Vagina (tissue), 2 donors: ENCODE results near the gene PPARD. TPM values are rescaled to one million over a fixed set of nuclear protein-coding genes. Genes with fewer than 3 reads are reported as not detected.

Experiments
- DNase-seq, 2 donors: peaks; one replicate each; pipeline ENCODE4 v3.0.0-alpha.2; 2017; ENCODE audit errors: extremely low spot score in 2 of 2
- H3K27ac ChIP-seq: fragments of 200-600 bp; sonication (generic); one replicate; pipeline ENCODE4 v1.5.1; 2019
- H3K27me3 ChIP-seq: fragments of 200-600 bp; sonication (generic); one replicate; pipeline ENCODE4 v1.5.1; 2019
- H3K36me3 ChIP-seq, 2 donors: fragments of 200-600 bp; sonication (generic); one replicate each; pipeline ENCODE4 v1.5.1; 2017 to 2019
- H3K4me1 ChIP-seq: fragments of 200-600 bp; sonication (generic); one replicate; pipeline ENCODE4 v1.5.1; 2019
- H3K4me3 ChIP-seq, 2 donors: fragments of 200-600 bp; sonication (generic); 1 replicate in 1 of 2; 2 replicates in 1 of 2; pipeline ENCODE4 v1.5.1; 2016 to 2019
- H3K9me3 ChIP-seq: fragments of 200-600 bp; sonication (generic); one replicate; pipeline ENCODE4 v1.5.1; 2019
- POLR2A ChIP-seq, 2 donors: fragments of 450-650 bp; IDR thresholded peaks; one replicate each; pipeline ENCODE4 v1.6.1; 2017; ENCODE audit warnings: antibody characterized with exemption in 2 of 2, mild to moderate bottlenecking in 2 of 2, moderate library complexity in 2 of 2
- POLR2AphosphoS5 ChIP-seq, 2 donors: sonication (generic); formaldehyde crosslinking; IDR thresholded peaks; one replicate each; pipeline ENCODE4 v1.9.0; 2017; ENCODE audit warnings: antibody characterized with exemption in 2 of 2, mild to moderate bottlenecking in 2 of 2, low read depth in 1 of 2; ENCODE audit not compliant: insufficient read depth in 1 of 2
- intact Hi-C: fragments of 100-400 bp; cut with DNase I; formaldehyde crosslinking; loops from one replicate; pipeline ENCODE4 v1.15.1; 2023
- total RNA-seq: library from RNA; depleted of rRNA; stranded (reverse); fragments of >200 nt; gene quantifications from one replicate; pipeline ENCODE4 v1.2.3, GENCODE V29; 2016
- TF ChIP-seq, protein P1 (sequence below), 3 experiments: fragments of 450-650 bp in 2 of 3; fragments of 200-600 bp in 1 of 3; sonication (generic) in 1 of 3; IDR thresholded peaks; one replicate each; pipeline ENCODE4 v1.5.1; 2017 to 2019; ENCODE audit warnings: antibody characterized with exemption in 3 of 3, mild to moderate bottlenecking in 2 of 3, moderate library complexity in 2 of 3

Gene PPARD
- total RNA-seq, 1 donor from 2014 or later, result 21.9 TPM

DNA sequence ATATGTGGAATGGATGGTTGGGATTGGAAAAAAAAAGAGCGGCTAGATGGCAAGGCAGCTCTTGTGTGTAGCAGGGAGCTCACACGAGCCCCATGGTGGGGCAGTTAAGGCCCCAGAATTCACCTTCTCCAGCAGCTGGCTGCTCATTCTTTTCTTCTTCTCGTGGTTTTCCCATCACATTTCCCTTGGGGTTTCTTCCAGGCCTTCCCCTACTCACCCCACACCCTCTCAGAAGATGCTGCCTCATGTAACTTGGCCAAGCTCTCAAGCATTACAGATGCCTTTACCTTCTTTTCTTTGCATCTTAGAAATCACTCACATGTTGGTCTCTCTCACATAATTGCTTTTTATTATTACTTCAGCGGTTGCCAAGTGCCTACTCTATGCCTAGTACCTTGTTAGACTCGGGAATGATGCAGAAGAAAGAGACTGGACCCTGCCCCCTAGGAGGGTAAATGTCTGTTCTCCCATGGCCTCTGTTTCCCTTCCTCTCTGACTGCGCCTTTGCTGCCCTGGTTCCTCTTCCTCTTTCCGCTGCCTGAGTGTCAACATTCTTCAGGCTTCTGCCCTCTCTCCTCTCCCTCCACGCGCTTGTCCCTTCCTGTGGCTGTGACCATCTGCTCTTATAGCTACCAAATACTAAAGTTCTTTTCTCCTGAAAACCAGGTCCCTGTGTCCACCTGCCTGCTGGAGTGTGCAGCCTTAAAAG, 28.6 kb downstream of the PPARD start:
- Histone ChIP-seq H3K27ac (no peak overlapping the region), H3K4me3 (no peak overlapping the region), H3K9me3 (no peaks in the 10 kb centered on the region), H3K27me3 (no peaks in the 10 kb centered on the region), H3K36me3 (no peaks in the 10 kb centered on the region), H3K4me1 (peaks cover 45% of the 10 kb centered on the region)
- intact Hi-C loops, result no loop called here
- TF ChIP-seq, protein P1, sequence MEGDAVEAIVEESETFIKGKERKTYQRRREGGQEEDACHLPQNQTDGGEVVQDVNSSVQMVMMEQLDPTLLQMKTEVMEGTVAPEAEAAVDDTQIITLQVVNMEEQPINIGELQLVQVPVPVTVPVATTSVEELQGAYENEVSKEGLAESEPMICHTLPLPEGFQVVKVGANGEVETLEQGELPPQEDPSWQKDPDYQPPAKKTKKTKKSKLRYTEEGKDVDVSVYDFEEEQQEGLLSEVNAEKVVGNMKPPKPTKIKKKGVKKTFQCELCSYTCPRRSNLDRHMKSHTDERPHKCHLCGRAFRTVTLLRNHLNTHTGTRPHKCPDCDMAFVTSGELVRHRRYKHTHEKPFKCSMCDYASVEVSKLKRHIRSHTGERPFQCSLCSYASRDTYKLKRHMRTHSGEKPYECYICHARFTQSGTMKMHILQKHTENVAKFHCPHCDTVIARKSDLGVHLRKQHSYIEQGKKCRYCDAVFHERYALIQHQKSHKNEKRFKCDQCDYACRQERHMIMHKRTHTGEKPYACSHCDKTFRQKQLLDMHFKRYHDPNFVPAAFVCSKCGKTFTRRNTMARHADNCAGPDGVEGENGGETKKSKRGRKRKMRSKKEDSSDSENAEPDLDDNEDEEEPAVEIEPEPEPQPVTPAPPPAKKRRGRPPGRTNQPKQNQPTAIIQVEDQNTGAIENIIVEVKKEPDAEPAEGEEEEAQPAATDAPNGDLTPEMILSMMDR (IDR thresholded peaks at IDR 0.05), result no peak
- no peak for TF ChIP-seq POLR2A (IDR thresholded peaks at IDR 0.05)
- TF ChIP-seq POLR2AphosphoS5 (IDR thresholded peaks at IDR 0.05; ENCODE audit: insufficient read depth in 1 of 2, low read depth in 1 of 2), result no peak
- DNase-seq, result no peak

GRCh38 chr6:35371494-35372262, 29.3 kb downstream of the PPARD start:
- DNase-seq, result no peak
- TF ChIP-seq POLR2AphosphoS5 (IDR thresholded peaks at IDR 0.05; ENCODE audit: insufficient read depth in 1 of 2, low read depth in 1 of 2), result no peak
- TF ChIP-seq, protein P1 (IDR thresholded peaks at IDR 0.05), result no peak
- TF ChIP-seq POLR2A (IDR thresholded peaks at IDR 0.05), result no peak
- H3K4me1 ChIP-seq, result peaks cover 40% of the 10 kb centered on the region
- H3K4me3 ChIP-seq, result no peak overlapping the region
- no peaks in the 10 kb centered on the region for H3K36me3 ChIP-seq
- H3K9me3 ChIP-seq, result no peaks in the 10 kb centered on the region
- intact Hi-C loops, result no loop called here
- no peaks in the 10 kb centered on the region for H3K27me3 ChIP-seq
- no peak overlapping the region for H3K27ac ChIP-seq

GRCh38 chr6:35372633-35373032, 30.3 kb downstream of the PPARD start:
- TF ChIP-seq POLR2A (IDR thresholded peaks at IDR 0.05), result no peak
- TF ChIP-seq, protein P1 (IDR thresholded peaks at IDR 0.05), result no peak
- TF ChIP-seq POLR2AphosphoS5 (IDR thresholded peaks at IDR 0.05; ENCODE audit: insufficient read depth in 1 of 2, low read depth in 1 of 2), result no peak
- DNase-seq, result no peak
- intact Hi-C loops, result no loop called here
- Histone ChIP-seq H3K27ac (no peak overlapping the region), H3K27me3 (no peaks in the 10 kb centered on the region), H3K4me1 (peaks cover 37% of the 10 kb centered on the region), H3K9me3 (no peaks in the 10 kb centered on the region), H3K4me3 (no peak overlapping the region), H3K36me3 (no peaks in the 10 kb centered on the region)

GRCh38 chr6:35376281-35376680, 33.9 kb downstream of the PPARD start:
- DNase-seq, result no peak
- Histone ChIP-seq H3K9me3 (no peaks in the 10 kb centered on the region), H3K36me3 (no peaks in the 10 kb centered on the region), H3K4me3 (no peak overlapping the region), H3K27me3 (no peaks in the 10 kb centered on the region), H3K4me1 (peaks cover 8% of the 10 kb centered on the region), H3K27ac (no peak overlapping the region)
- intact Hi-C loops, result no loop called here
- TF ChIP-seq POLR2AphosphoS5 (IDR thresholded peaks at IDR 0.05; ENCODE audit: insufficient read depth in 1 of 2, low read depth in 1 of 2) (no peak), POLR2A (IDR thresholded peaks at IDR 0.05) (no peak)
- TF ChIP-seq, protein P1 (IDR thresholded peaks at IDR 0.05), result no peak

- TF ChIP-seq POLR2A (IDR thresholded peaks at IDR 0.05) (no peak), POLR2AphosphoS5 (IDR thresholded peaks at IDR 0.05; ENCODE audit: insufficient read depth in 1 of 2, low read depth in 1 of 2) (no peak)
- TF ChIP-seq, protein P1 (IDR thresholded peaks at IDR 0.05), result no peak
- Histone ChIP-seq H3K4me3 (no peak overlapping the region), H3K36me3 (no peaks in the 10 kb centered on the region), H3K27me3 (no peaks in the 10 kb centered on the region), H3K9me3 (no peaks in the 10 kb centered on the region), H3K4me1 (peaks cover 13% of the 10 kb centered on the region), H3K27ac (no peak overlapping the region)
- intact Hi-C loops, result no loop called here
- no peak for DNase-seq
These were observed 34.6 kb downstream of the PPARD start for GRCh38 chr6:35377002-35377401.
